ENCODE results near the gene HOXA7.

- TF ChIP-seq CTCF (IDR thresholded peaks at IDR 0.05) = peak; percentile 55 to 85 (median 74)
- no peak for TF ChIP-seq POLR2A (IDR thresholded peaks at IDR 0.05)
Observed at GRCh38 chr7:27196287-27196767, 39.9 kb upstream of the HOXA7 start.

Measured in heart left ventricle (tissue), 13 donors.